Measurements from ENCODE around the gene PNISR.

PNISR gene

GRCh38 chr6:99354983-99355382 is 70.1 kb downstream of the PNISR start:
- Histone ChIP-seq H3K27me3 (ENCODE audit: insufficient read depth, low read length, poor library complexity) (no peaks in the 10 kb centered on the region), H3K36me3 (ENCODE audit: control insufficient read depth, insufficient read depth, low read length) (no peaks in the 10 kb centered on the region), H3K18ac (ENCODE audit: low read length) (no peak overlapping the region), H3K79me1 (ENCODE audit: low read length) (no peaks in the 10 kb centered on the region), H3K4me1 (ENCODE audit: control insufficient read depth, low read depth, low read length) (no peaks in the 10 kb centered on the region), H4K8ac (ENCODE audit: low read depth, low read length) (no peak overlapping the region), H3K9ac (ENCODE audit: low read length) (no peak overlapping the region), H2BK15ac (replicated peaks; ENCODE audit: low read depth) (no peak overlapping the region), H4K5ac (ENCODE audit: low read length) (no peak overlapping the region), H3K79me2 (ENCODE audit: control insufficient read depth, insufficient read depth, low read length) (no peaks in the 10 kb centered on the region), H3K4me3 (ENCODE audit: low read length) (no peak overlapping the region), H2AK5ac (ENCODE audit: low read length) (no peak overlapping the region), H3K4me2 (ENCODE audit: low read length) (no peak overlapping the region), H3K27ac (ENCODE audit: low read depth, low read length) (no peak overlapping the region), H2BK5ac (ENCODE audit: low read length) (no peak overlapping the region), H2BK120ac (ENCODE audit: low read depth, low read length) (no peak overlapping the region), H3K23ac (ENCODE audit: low read length) (no peak overlapping the region), H3K56ac (ENCODE audit: low read length) (no peak overlapping the region), H3K4ac (ENCODE audit: low read depth, low read length) (no peak overlapping the region)
- DNase-seq = no peak
- WGBS (ENCODE audit: extremely low coverage, insufficient coverage, low lambda C conversion rate) = no CpG with 5 or more reads among the region's 4 CpGs

GRCh38 chr6:99353126-99353525 is 72.0 kb downstream of the PNISR start:
- H3K79me1 ChIP-seq (ENCODE audit: low read length) = peaks cover 3% of the 10 kb centered on the region
- peaks cover 3% of the 10 kb centered on the region for H3K4me1 ChIP-seq (ENCODE audit: control insufficient read depth, low read depth, low read length)
- no peaks in the 10 kb centered on the region for H3K36me3 ChIP-seq (ENCODE audit: control insufficient read depth, insufficient read depth, low read length)
- peak; percentile 49 for DNase-seq
- no peak overlapping the region for H3K4me2 ChIP-seq (ENCODE audit: low read length)
- no peak overlapping the region for H4K8ac ChIP-seq (ENCODE audit: low read depth, low read length)
- no CpG with 5 or more reads among the region's 9 CpGs for WGBS (ENCODE audit: extremely low coverage, insufficient coverage, low lambda C conversion rate)
- no peak overlapping the region for H3K18ac ChIP-seq (ENCODE audit: low read length)
- H3K9ac ChIP-seq (ENCODE audit: low read length) = no peak overlapping the region
- H3K23ac ChIP-seq (ENCODE audit: low read length) = no peak overlapping the region
- H3K79me2 ChIP-seq (ENCODE audit: control insufficient read depth, insufficient read depth, low read length) = no peaks in the 10 kb centered on the region
- no peak overlapping the region for H3K4ac ChIP-seq (ENCODE audit: low read depth, low read length)
- no peak overlapping the region for H4K5ac ChIP-seq (ENCODE audit: low read length)
- H2AK5ac ChIP-seq (ENCODE audit: low read length) = no peak overlapping the region
- no peak overlapping the region for H2BK5ac ChIP-seq (ENCODE audit: low read length)
- H3K4me3 ChIP-seq (ENCODE audit: low read length) = no peak overlapping the region
- H3K27ac ChIP-seq (ENCODE audit: low read depth, low read length) = no peak overlapping the region
- H3K27me3 ChIP-seq (ENCODE audit: insufficient read depth, low read length, poor library complexity) = no peaks in the 10 kb centered on the region
- no peak overlapping the region for H2BK15ac ChIP-seq (replicated peaks; ENCODE audit: low read depth)
- H3K56ac ChIP-seq (ENCODE audit: low read length) = no peak overlapping the region
- no peak overlapping the region for H2BK120ac ChIP-seq (ENCODE audit: low read depth, low read length)

GRCh38 chr6:99350573-99350972 is 74.5 kb downstream of the PNISR start:
- no peak overlapping the region for H4K5ac ChIP-seq (ENCODE audit: low read length)
- no CpG with 5 or more reads among the region's 10 CpGs for WGBS (ENCODE audit: extremely low coverage, insufficient coverage, low lambda C conversion rate)
- H2BK5ac ChIP-seq (ENCODE audit: low read length) = no peak overlapping the region
- no peak overlapping the region for H2BK15ac ChIP-seq (replicated peaks; ENCODE audit: low read depth)
- no peak overlapping the region for H2AK5ac ChIP-seq (ENCODE audit: low read length)
- H3K4me2 ChIP-seq (ENCODE audit: low read length) = no peak overlapping the region
- H3K9ac ChIP-seq (ENCODE audit: low read length) = no peak overlapping the region
- no peak overlapping the region for H4K8ac ChIP-seq (ENCODE audit: low read depth, low read length)
- DNase-seq = peak; percentile 13
- no peaks in the 10 kb centered on the region for H3K36me3 ChIP-seq (ENCODE audit: control insufficient read depth, insufficient read depth, low read length)
- no peak overlapping the region for H3K4me3 ChIP-seq (ENCODE audit: low read length)
- H3K27ac ChIP-seq (ENCODE audit: low read depth, low read length) = no peak overlapping the region
- peak overlapping the region; percentile 5 for H3K56ac ChIP-seq (ENCODE audit: low read length)
- peaks cover 3% of the 10 kb centered on the region for H3K79me1 ChIP-seq (ENCODE audit: low read length)
- H3K18ac ChIP-seq (ENCODE audit: low read length) = no peak overlapping the region
- H3K23ac ChIP-seq (ENCODE audit: low read length) = no peak overlapping the region
- H3K27me3 ChIP-seq (ENCODE audit: insufficient read depth, low read length, poor library complexity) = no peaks in the 10 kb centered on the region
- H2BK120ac ChIP-seq (ENCODE audit: low read depth, low read length) = no peak overlapping the region
- H3K79me2 ChIP-seq (ENCODE audit: control insufficient read depth, insufficient read depth, low read length) = no peaks in the 10 kb centered on the region
- H3K4me1 ChIP-seq (ENCODE audit: control insufficient read depth, low read depth, low read length) = peaks cover 5% of the 10 kb centered on the region
- no peak overlapping the region for H3K4ac ChIP-seq (ENCODE audit: low read depth, low read length)

GRCh38 chr6:99349171-99350141 is 75.7 kb downstream of the PNISR start, which contains the start of gene FAXC:
TSS of gene FAXC (minus strand) at chr6:99349674. CDS start at chr6:99349372, 302 bp downstream.
- H2AK5ac ChIP-seq (ENCODE audit: low read length) = no peak within 1 kb of the TSS
- H2BK15ac ChIP-seq (replicated peaks; ENCODE audit: low read depth) = peak within 1 kb of the TSS; percentile 10
- peak within 1 kb of the TSS; percentile 76 for H3K4me2 ChIP-seq (ENCODE audit: low read length)
- no peaks in the 10 kb centered on the region for H3K27me3 ChIP-seq (ENCODE audit: insufficient read depth, low read length, poor library complexity)
- no peak within 1 kb of the TSS for H2BK5ac ChIP-seq (ENCODE audit: low read length)
- H3K23ac ChIP-seq (ENCODE audit: low read length) = no peak within 1 kb of the TSS
- peak within 1 kb of the TSS; percentile 77 for H3K4ac ChIP-seq (ENCODE audit: low read depth, low read length)
- peak within 1 kb of the TSS; percentile 97 for H3K18ac ChIP-seq (ENCODE audit: low read length)
- H4K5ac ChIP-seq (ENCODE audit: low read length) = no peak within 1 kb of the TSS
- H3K9ac ChIP-seq (ENCODE audit: low read length) = peak within 1 kb of the TSS; percentile 60
- peak within 1 kb of the TSS; percentile 83 for H3K56ac ChIP-seq (ENCODE audit: low read length)
- H2BK120ac ChIP-seq (ENCODE audit: low read depth, low read length) = no peak within 1 kb of the TSS
- H3K36me3 ChIP-seq (ENCODE audit: control insufficient read depth, insufficient read depth, low read length) = no peaks in the 10 kb centered on the region
- H3K4me3 ChIP-seq (ENCODE audit: low read length) = peak within 1 kb of the TSS; percentile 58
- peak within 1 kb of the TSS; percentile 77 for H3K27ac ChIP-seq (ENCODE audit: low read depth, low read length)
- H3K4me1 ChIP-seq (ENCODE audit: control insufficient read depth, low read depth, low read length) = peaks cover 5% of the 10 kb centered on the region
- peak; percentile 80 for DNase-seq
- peak within 1 kb of the TSS; percentile 69 for H4K8ac ChIP-seq (ENCODE audit: low read depth, low read length)
- no peaks in the 10 kb centered on the region for H3K79me2 ChIP-seq (ENCODE audit: control insufficient read depth, insufficient read depth, low read length)
- no CpG with 5 or more reads among the region's 108 CpGs for WGBS (ENCODE audit: extremely low coverage, insufficient coverage, low lambda C conversion rate)
- peaks cover 3% of the 10 kb centered on the region for H3K79me1 ChIP-seq (ENCODE audit: low read length)

- WGBS (ENCODE audit: extremely low coverage, insufficient coverage, low lambda C conversion rate) = no CpG with 5 or more reads among the region's 25 CpGs
- H3K4ac ChIP-seq (ENCODE audit: low read depth, low read length) = peak overlapping the region; percentile 77
- H3K79me2 ChIP-seq (ENCODE audit: control insufficient read depth, insufficient read depth, low read length) = no peaks in the 10 kb centered on the region
- peaks cover 5% of the 10 kb centered on the region for H3K4me1 ChIP-seq (ENCODE audit: control insufficient read depth, low read depth, low read length)
- DNase-seq = peak; percentile 50
- peaks cover 7% of the 10 kb centered on the region for H3K79me1 ChIP-seq (ENCODE audit: low read length)
- no peaks in the 10 kb centered on the region for H3K27me3 ChIP-seq (ENCODE audit: insufficient read depth, low read length, poor library complexity)
- no peak overlapping the region for H3K27ac ChIP-seq (ENCODE audit: low read depth, low read length)
- H3K18ac ChIP-seq (ENCODE audit: low read length) = peak overlapping the region; percentile 97
- no peak overlapping the region for H2BK120ac ChIP-seq (ENCODE audit: low read depth, low read length)
- H4K8ac ChIP-seq (ENCODE audit: low read depth, low read length) = no peak overlapping the region
- H2BK15ac ChIP-seq (replicated peaks; ENCODE audit: low read depth) = no peak overlapping the region
- peak overlapping the region; percentile 76 for H3K4me2 ChIP-seq (ENCODE audit: low read length)
- H3K4me3 ChIP-seq (ENCODE audit: low read length) = peak overlapping the region; percentile 58
- no peak overlapping the region for H2BK5ac ChIP-seq (ENCODE audit: low read length)
- H2AK5ac ChIP-seq (ENCODE audit: low read length) = no peak overlapping the region
- no peaks in the 10 kb centered on the region for H3K36me3 ChIP-seq (ENCODE audit: control insufficient read depth, insufficient read depth, low read length)
- no peak overlapping the region for H3K23ac ChIP-seq (ENCODE audit: low read length)
- no peak overlapping the region for H4K5ac ChIP-seq (ENCODE audit: low read length)
- peak overlapping the region; percentile 60 for H3K9ac ChIP-seq (ENCODE audit: low read length)
- H3K56ac ChIP-seq (ENCODE audit: low read length) = peak overlapping the region; percentile 83
Observed at GRCh38 chr6:99348288-99349170, 76.6 kb downstream of the PNISR start.
